Measurements from ENCODE around the gene EZR. TPM values are rescaled to one million over a fixed set of nuclear protein-coding genes. Genes with fewer than 3 reads are reported as not detected.
"Not testable (repeated sequence)": the region's sequence is repeated elsewhere in the genome, so short reads cannot be mapped to it uniquely, and the experiment has no call there.

Gene EZR
- polyA plus RNA-seq, 2 of the 4 experiments (the other 2 are of a cell fraction) = 219 to 254 TPM

DNA sequence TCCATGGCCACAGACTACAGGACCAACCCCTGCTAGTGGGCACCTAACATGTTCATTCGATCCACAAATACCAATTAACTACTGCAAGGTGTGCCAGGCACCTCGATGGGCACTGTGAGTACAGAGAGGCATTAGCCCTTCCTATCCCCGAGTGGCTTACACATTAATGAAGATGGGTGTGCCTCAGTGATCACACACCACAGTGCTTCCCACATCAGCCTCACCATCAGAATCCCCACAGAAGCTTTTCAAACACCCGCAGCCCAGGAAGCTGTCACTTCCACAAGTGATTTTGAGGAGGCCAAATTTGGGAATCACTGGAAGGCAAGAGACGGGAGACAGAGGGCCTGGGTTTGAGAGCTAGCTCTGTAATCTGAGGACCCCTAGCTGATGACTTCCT lies 23.7 kb downstream of the EZR start:
- no peak for DNase-seq (ENCODE audit: low read depth in 1 of 2, low spot score in 1 of 2)
- Histone ChIP-seq H3K4me3 (no peak overlapping the region), H3K4me1 (peaks cover 96% of the 10 kb centered on the region), H3K9me3 (no peaks in the 10 kb centered on the region), H3K27ac (no peak overlapping the region), H3K4me2 (no peak overlapping the region)
- WGBS (ENCODE audit: missing lambda C conversion rate) = 76% methylated on average over 5 of the region's 5 CpGs
- CTCF ChIA-PET = interaction anchor here (1.1 kb wide), 1 partner anchor 77 kb away, joined by 3 read pairs; no protein-coding TSS in a partner anchor
- FAIRE-seq = no peak
- TF ChIP-seq POLR2A (IDR thresholded peaks at IDR 0.05; ENCODE audit: low read length) = no peak
- no peak for TF ChIP-seq NR3C1 (IDR thresholded peaks at IDR 0.05)
- no peak for TF ChIP-seq ZSCAN20 (CRISPR knock-in tag; IDR thresholded peaks at IDR 0.05)
- TF ChIP-seq RFX5 (IDR thresholded peaks at IDR 0.05) = no peak
- TF ChIP-seq MAZ (IDR thresholded peaks at IDR 0.05; ENCODE audit: borderline replicate concordance, low read depth, low read length) = no peak
- TF ChIP-seq SMC3 (IDR thresholded peaks at IDR 0.05) = no peak
- no peak for TF ChIP-seq HEYL (CRISPR knock-in tag; IDR thresholded peaks at IDR 0.05)
- TF ChIP-seq FOSB (CRISPR knock-in tag; IDR thresholded peaks at IDR 0.05) = no peak
- TF ChIP-seq, protein P1, sequence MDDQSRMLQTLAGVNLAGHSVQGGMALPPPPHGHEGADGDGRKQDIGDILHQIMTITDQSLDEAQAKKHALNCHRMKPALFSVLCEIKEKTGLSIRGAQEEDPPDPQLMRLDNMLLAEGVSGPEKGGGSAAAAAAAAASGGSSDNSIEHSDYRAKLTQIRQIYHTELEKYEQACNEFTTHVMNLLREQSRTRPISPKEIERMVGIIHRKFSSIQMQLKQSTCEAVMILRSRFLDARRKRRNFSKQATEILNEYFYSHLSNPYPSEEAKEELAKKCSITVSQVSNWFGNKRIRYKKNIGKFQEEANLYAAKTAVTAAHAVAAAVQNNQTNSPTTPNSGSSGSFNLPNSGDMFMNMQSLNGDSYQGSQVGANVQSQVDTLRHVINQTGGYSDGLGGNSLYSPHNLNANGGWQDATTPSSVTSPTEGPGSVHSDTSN (IDR thresholded peaks at IDR 0.05) = no peak
- no peak for TF ChIP-seq EP300 (IDR thresholded peaks at IDR 0.05)
- TF ChIP-seq RARB (CRISPR knock-in tag; IDR thresholded peaks at IDR 0.05) = no peak
- TF ChIP-seq, protein P2, sequence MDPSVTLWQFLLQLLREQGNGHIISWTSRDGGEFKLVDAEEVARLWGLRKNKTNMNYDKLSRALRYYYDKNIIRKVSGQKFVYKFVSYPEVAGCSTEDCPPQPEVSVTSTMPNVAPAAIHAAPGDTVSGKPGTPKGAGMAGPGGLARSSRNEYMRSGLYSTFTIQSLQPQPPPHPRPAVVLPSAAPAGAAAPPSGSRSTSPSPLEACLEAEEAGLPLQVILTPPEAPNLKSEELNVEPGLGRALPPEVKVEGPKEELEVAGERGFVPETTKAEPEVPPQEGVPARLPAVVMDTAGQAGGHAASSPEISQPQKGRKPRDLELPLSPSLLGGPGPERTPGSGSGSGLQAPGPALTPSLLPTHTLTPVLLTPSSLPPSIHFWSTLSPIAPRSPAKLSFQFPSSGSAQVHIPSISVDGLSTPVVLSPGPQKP (IDR thresholded peaks at IDR 0.05; ENCODE audit: low read depth, low read length) = no peak
- no peak for TF ChIP-seq PHF8 (IDR thresholded peaks at IDR 0.05; ENCODE audit: borderline replicate concordance, low read depth)
- no peak for TF ChIP-seq EHMT2 (IDR thresholded peaks at IDR 0.05; ENCODE audit: low read depth)
- POLR2A ChIA-PET = no interaction called here
- ATAC-seq = no peak

- Histone ChIP-seq H3K4me1 (peaks cover 83% of the 10 kb centered on the region), H3K27ac (0 out of 6 replicates have a peak overlapping the region, but pooled peaks of 1 of the 2 experiments have one; percentile 12), H3K9me3 (no peaks in the 10 kb centered on the region), H3K4me3 (no peak overlapping the region), H3K4me2 (peak overlapping the region; percentile 20; the same call in 2 of the 3 replicates)
- WGBS (ENCODE audit: missing lambda C conversion rate) = 8% methylated on average over 1 of the region's 1 CpG
- no peak for FAIRE-seq
- POLR2A ChIA-PET = no interaction called here
- DNase-seq (ENCODE audit: low read depth in 1 of 2, low spot score in 1 of 2) = peak; percentile 47 to 67
- TF ChIP-seq MAZ (IDR thresholded peaks at IDR 0.05; ENCODE audit: borderline replicate concordance, low read depth, low read length) (no peak), EHMT2 (IDR thresholded peaks at IDR 0.05; ENCODE audit: low read depth) (no peak), RAD21 (conservative IDR thresholded peaks at IDR 0.05 in 1 of 2, IDR thresholded peaks at IDR 0.05 in 1 of 2) (peak; percentile 40 to 55; a peak in 4 of 5 replicates), CTCF (IDR thresholded peaks at IDR 0.05) (peak; percentile 14; the same call in 1 of the 3 replicates), HOXB13 (CRISPR knock-in tag; IDR thresholded peaks at IDR 0.05; ENCODE audit: low read depth) (no peak)
- TF ChIP-seq, protein P3, sequence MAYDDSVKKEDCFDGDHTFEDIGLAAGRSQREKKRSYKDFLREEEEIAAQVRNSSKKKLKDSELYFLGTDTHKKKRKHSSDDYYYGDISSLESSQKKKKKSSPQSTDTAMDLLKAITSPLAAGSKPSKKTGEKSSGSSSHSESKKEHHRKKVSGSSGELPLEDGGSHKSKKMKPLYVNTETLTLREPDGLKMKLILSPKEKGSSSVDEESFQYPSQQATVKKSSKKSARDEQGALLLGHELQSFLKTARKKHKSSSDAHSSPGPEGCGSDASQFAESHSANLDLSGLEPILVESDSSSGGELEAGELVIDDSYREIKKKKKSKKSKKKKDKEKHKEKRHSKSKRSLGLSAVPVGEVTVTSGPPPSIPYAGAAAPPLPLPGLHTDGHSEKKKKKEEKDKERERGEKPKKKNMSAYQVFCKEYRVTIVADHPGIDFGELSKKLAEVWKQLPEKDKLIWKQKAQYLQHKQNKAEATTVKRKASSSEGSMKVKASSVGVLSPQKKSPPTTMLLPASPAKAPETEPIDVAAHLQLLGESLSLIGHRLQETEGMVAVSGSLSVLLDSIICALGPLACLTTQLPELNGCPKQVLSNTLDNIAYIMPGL (CRISPR knock-in tag; IDR thresholded peaks at IDR 0.05; ENCODE audit: borderline replicate concordance) = no peak
- CTCF ChIA-PET = interaction anchor here (0.6 to 2.5 kb wide), 14 partner anchors 8 to 613 kb away, joined by 3 to 7 read pairs (median 4); no protein-coding TSS in a partner anchor
- ATAC-seq = peak; percentile 75 to 77
These were observed 25.7 kb downstream of the EZR start for GRCh38 chr6:158793432-158793831.

DNA sequence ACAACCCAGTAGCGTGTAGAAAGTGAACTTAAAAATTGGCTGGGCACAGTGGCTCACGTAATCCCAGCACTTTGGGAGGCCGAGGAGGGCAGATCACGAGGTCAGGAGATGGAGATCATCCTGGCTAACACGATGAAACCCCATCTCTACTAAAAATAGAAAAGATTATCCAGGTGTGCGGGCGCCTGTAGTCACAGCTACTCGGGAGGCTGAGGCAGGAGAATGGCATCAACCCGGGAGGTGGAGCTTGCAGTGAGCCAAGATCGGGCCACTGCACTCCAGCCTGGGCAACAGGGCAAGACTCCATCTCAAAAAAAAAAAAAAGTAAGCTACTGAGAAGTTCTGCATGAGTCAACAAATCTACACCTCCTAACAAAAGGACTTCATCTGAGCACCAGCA lies 26.7 kb downstream of the EZR start:
- DNase-seq (ENCODE audit: low read depth in 1 of 2, low spot score in 1 of 2); H3K4me3 ChIP-seq; ATAC-seq; H3K9me3 ChIP-seq; FAIRE-seq; POLR2A ChIA-PET: not testable (repeated sequence)
- CTCF ChIA-PET = interaction anchor here (0.6 to 2.5 kb wide), 11 partner anchors 9 to 180 kb away, joined by 3 to 7 read pairs (median 5); no protein-coding TSS in a partner anchor
- peak overlapping the region; percentile 20; the same call in 1 of the 3 replicates for H3K4me2 ChIP-seq
- H3K4me1 ChIP-seq = peaks cover 75% of the 10 kb centered on the region
- H3K27ac ChIP-seq = peak overlapping the region in 1 of 2 experiments; percentile 39; a peak in 1 of 6 replicates
- WGBS (ENCODE audit: missing lambda C conversion rate) = 75% methylated on average over 10 of the region's 10 CpGs

All from A549 (cell line).